Measurements from ENCODE around the gene MRE11.

Gene MRE11

DNA sequence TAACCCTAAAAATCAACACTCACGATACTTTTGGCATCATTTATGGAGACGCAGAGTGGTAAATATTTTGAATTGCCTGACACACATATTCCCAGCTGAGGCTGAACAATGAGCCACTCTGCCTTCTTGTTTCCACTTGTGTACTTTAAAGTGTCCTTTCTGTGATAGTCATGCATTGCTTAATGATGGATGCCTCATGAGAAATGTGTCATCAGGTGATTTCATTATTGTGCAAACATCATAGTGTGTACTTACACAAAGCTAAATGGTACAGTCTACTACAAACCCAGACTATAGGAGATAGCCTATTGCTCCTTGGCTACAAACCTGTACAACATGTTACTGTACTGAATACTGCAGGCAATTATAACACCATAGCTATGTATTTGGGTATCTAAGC, 44.2 kb downstream of the MRE11 start:
- H3F3A ChIP-seq (ENCODE audit: control insufficient read depth, insufficient read depth) = no peaks in the 10 kb centered on the region
- no peaks in the 10 kb centered on the region for H4K20me1 ChIP-seq (ENCODE audit: control insufficient read depth, insufficient read depth, low read depth, low read length)
- no peaks in the 10 kb centered on the region for H3K27me3 ChIP-seq (ENCODE audit: control insufficient read depth, low read length)
- H3K9me2 ChIP-seq (replicated peaks; ENCODE audit: control insufficient read depth, low read length) = no peaks in the 10 kb centered on the region
- H3K79me2 ChIP-seq (ENCODE audit: control insufficient read depth, low read length) = no peaks in the 10 kb centered on the region
- peaks cover 47% of the 10 kb centered on the region for H3K36me3 ChIP-seq (ENCODE audit: control insufficient read depth, low read length)
- no peak overlapping the region for H3K27ac ChIP-seq (ENCODE audit: low read depth, low read length)
- no peak overlapping the region for H3K4me3 ChIP-seq (ENCODE audit: low read length)
- H3K4me2 ChIP-seq (ENCODE audit: low read length) = no peak overlapping the region
- no peaks in the 10 kb centered on the region for H3K4me1 ChIP-seq (ENCODE audit: control insufficient read depth, low read length)
- H3K9me3 ChIP-seq (ENCODE audit: control insufficient read depth, insufficient read depth, low read length) = no peaks in the 10 kb centered on the region
- TF ChIP-seq EZH2phosphoT487 (IDR thresholded peaks at IDR 0.05; ENCODE audit: borderline replicate concordance, low read length) = no peak
- TF ChIP-seq, protein P1, sequence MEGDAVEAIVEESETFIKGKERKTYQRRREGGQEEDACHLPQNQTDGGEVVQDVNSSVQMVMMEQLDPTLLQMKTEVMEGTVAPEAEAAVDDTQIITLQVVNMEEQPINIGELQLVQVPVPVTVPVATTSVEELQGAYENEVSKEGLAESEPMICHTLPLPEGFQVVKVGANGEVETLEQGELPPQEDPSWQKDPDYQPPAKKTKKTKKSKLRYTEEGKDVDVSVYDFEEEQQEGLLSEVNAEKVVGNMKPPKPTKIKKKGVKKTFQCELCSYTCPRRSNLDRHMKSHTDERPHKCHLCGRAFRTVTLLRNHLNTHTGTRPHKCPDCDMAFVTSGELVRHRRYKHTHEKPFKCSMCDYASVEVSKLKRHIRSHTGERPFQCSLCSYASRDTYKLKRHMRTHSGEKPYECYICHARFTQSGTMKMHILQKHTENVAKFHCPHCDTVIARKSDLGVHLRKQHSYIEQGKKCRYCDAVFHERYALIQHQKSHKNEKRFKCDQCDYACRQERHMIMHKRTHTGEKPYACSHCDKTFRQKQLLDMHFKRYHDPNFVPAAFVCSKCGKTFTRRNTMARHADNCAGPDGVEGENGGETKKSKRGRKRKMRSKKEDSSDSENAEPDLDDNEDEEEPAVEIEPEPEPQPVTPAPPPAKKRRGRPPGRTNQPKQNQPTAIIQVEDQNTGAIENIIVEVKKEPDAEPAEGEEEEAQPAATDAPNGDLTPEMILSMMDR (IDR thresholded peaks at IDR 0.05; ENCODE audit: low read depth, low read length, poor library complexity, severe bottlenecking) = no peak

DNA sequence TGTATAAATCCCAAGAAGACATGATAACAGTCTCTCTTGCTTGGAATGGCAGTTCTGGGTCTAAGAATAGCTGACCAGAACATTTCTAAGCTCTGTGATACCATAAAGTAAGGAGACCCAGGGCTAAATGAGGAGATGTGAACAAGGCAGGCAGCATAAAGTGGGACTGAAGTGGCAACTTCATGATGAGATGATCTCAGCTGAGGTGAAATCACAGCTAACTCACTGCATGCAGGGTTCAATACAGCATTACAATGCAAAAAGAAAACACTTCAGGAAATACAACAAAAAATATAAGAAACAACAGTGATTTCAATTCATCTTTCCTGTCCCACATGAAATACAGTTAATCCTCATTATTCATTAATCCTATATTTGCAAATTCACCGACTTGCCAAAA, 44.6 kb downstream of the MRE11 start:
- H3K9me2 ChIP-seq (replicated peaks; ENCODE audit: control insufficient read depth, low read length) = no peaks in the 10 kb centered on the region

DNA sequence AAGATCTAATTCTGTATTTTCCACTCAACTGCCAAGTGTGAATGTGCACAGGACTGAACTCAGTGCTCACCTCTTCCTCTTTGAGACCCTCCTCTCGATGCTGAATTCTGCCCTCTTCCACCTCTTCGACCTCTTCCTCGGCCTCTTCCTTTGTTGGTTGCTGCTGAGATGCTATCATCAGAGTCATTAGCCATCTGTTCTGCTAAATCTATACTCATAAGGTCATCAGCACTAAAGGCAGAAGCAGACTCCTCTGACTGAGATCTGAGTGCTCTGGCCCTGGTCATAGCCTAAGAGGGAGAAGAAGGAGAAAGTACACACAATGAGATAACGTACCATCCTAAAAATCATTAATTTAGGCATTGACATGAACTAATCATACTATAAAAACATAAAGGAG, 46.5 kb downstream of the MRE11 start:
- Histone ChIP-seq H3K27ac (ENCODE audit: low read depth, low read length) (no peak overlapping the region), H3K9me2 (replicated peaks; ENCODE audit: control insufficient read depth, low read length) (no peaks in the 10 kb centered on the region), H3K9me3 (ENCODE audit: control insufficient read depth, insufficient read depth, low read length) (no peaks in the 10 kb centered on the region), H4K20me1 (ENCODE audit: control insufficient read depth, insufficient read depth, low read depth, low read length) (no peaks in the 10 kb centered on the region), H3K4me2 (ENCODE audit: low read length) (no peak overlapping the region), H3K27me3 (ENCODE audit: control insufficient read depth, low read length) (no peaks in the 10 kb centered on the region), H3K4me1 (ENCODE audit: control insufficient read depth, low read length) (no peaks in the 10 kb centered on the region), H3K79me2 (ENCODE audit: control insufficient read depth, low read length) (no peaks in the 10 kb centered on the region), H3F3A (ENCODE audit: control insufficient read depth, insufficient read depth) (no peaks in the 10 kb centered on the region), H3K4me3 (ENCODE audit: low read length) (no peak overlapping the region), H3K36me3 (ENCODE audit: control insufficient read depth, low read length) (peaks cover 58% of the 10 kb centered on the region)
- no peak for TF ChIP-seq EZH2phosphoT487 (IDR thresholded peaks at IDR 0.05; ENCODE audit: borderline replicate concordance, low read length)
- TF ChIP-seq, protein P1 (IDR thresholded peaks at IDR 0.05; ENCODE audit: low read depth, low read length, poor library complexity, severe bottlenecking) = no peak

More for the DNA sequence above, 44.6 kb downstream of the MRE11 start:
- TF ChIP-seq EZH2phosphoT487 (IDR thresholded peaks at IDR 0.05; ENCODE audit: borderline replicate concordance, low read length) = no peak
- TF ChIP-seq, protein P1 (IDR thresholded peaks at IDR 0.05; ENCODE audit: low read depth, low read length, poor library complexity, severe bottlenecking) = no peak
- Histone ChIP-seq H3K27ac (ENCODE audit: low read depth, low read length) (no peak overlapping the region), H3K27me3 (ENCODE audit: control insufficient read depth, low read length) (no peaks in the 10 kb centered on the region), H3K79me2 (ENCODE audit: control insufficient read depth, low read length) (no peaks in the 10 kb centered on the region), H3K36me3 (ENCODE audit: control insufficient read depth, low read length) (peaks cover 52% of the 10 kb centered on the region), H3K9me3 (ENCODE audit: control insufficient read depth, insufficient read depth, low read length) (no peaks in the 10 kb centered on the region), H3K4me1 (ENCODE audit: control insufficient read depth, low read length) (no peaks in the 10 kb centered on the region), H3K4me3 (ENCODE audit: low read length) (no peak overlapping the region), H4K20me1 (ENCODE audit: control insufficient read depth, insufficient read depth, low read depth, low read length) (no peaks in the 10 kb centered on the region), H3K4me2 (ENCODE audit: low read length) (no peak overlapping the region), H3F3A (ENCODE audit: control insufficient read depth, insufficient read depth) (no peaks in the 10 kb centered on the region)

DNA sequence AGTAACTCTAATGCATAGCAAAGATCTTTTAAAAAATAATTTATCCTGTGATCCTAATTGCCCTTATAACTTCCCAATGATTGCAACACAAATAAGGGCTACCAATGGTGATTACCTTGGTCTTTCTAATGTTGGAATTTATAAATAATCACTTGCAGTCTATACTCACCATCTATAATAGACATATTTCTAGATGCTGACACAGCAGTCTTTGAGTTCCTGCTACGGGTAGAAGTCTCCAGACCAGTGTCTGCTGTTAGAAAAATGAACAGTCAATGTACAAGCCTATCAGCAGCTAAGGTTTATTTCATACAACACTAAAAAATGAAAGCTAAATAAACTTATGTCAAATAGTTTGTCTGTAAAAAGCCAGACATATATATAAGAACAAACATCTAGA, 48.0 kb downstream of the MRE11 start:
- TF ChIP-seq, protein P1 (IDR thresholded peaks at IDR 0.05; ENCODE audit: low read depth, low read length, poor library complexity, severe bottlenecking) = no peak
- no peak for TF ChIP-seq EZH2phosphoT487 (IDR thresholded peaks at IDR 0.05; ENCODE audit: borderline replicate concordance, low read length)
- Histone ChIP-seq H3K27ac (ENCODE audit: low read depth, low read length) (no peak overlapping the region), H3K36me3 (ENCODE audit: control insufficient read depth, low read length) (peaks cover 69% of the 10 kb centered on the region)

More for the DNA sequence above, 48.0 kb downstream of the MRE11 start:
- no peaks in the 10 kb centered on the region for H3K9me3 ChIP-seq (ENCODE audit: control insufficient read depth, insufficient read depth, low read length)
- no peaks in the 10 kb centered on the region for H3K27me3 ChIP-seq (ENCODE audit: control insufficient read depth, low read length)
- no peaks in the 10 kb centered on the region for H4K20me1 ChIP-seq (ENCODE audit: control insufficient read depth, insufficient read depth, low read depth, low read length)
- no peaks in the 10 kb centered on the region for H3K9me2 ChIP-seq (replicated peaks; ENCODE audit: control insufficient read depth, low read length)
- no peak overlapping the region for H3K4me3 ChIP-seq (ENCODE audit: low read length)
- no peaks in the 10 kb centered on the region for H3K79me2 ChIP-seq (ENCODE audit: control insufficient read depth, low read length)
- no peaks in the 10 kb centered on the region for H3F3A ChIP-seq (ENCODE audit: control insufficient read depth, insufficient read depth)
- H3K4me2 ChIP-seq (ENCODE audit: low read length) = no peak overlapping the region
- H3K4me1 ChIP-seq (ENCODE audit: control insufficient read depth, low read length) = no peaks in the 10 kb centered on the region
